Mucosa of descending colon (tissue), 3 donors: ENCODE results near the gene SCNM1. TPM values are rescaled to one million over a fixed set of nuclear protein-coding genes. Genes with fewer than 3 reads are reported as not detected.

ENCODE experiments used
- ATAC-seq: fragments of 200-7000 bp; cut with Tn5 transposase; one replicate; pipeline ENCODE4 v1.9.1; 2020; ENCODE audit warnings: mild to moderate bottlenecking, moderate library complexity
- DNase-seq, 3 donors: peaks; one replicate each; pipeline ENCODE4 v3.0.0-alpha.2; 2020
- H3K36me3 ChIP-seq: fragments of 200-600 bp; one replicate; pipeline ENCODE4 v1.8.0; 2021; ENCODE audit warnings: low read depth, mild to moderate bottlenecking
- H3K4me1 ChIP-seq: fragments of 200-600 bp; one replicate; pipeline ENCODE4 v1.8.0; 2021; ENCODE audit warnings: low read depth, mild to moderate bottlenecking
- H3K4me3 ChIP-seq: fragments of 200-600 bp; one replicate; pipeline ENCODE4 v1.8.0; 2021; ENCODE audit warnings: mild to moderate bottlenecking
- H3K9me3 ChIP-seq: fragments of 200-600 bp; one replicate; pipeline ENCODE4 v1.8.0; 2021; ENCODE audit warnings: mild to moderate bottlenecking
- intact Hi-C, 2 donors: fragments of 100-400 bp; cut with DNase I in 1 of 2; cut with micrococcal nuclease in 1 of 2; formaldehyde crosslinking; loops; one replicate each; pipeline versions ENCODE4 v1.11.0 to v1.11.1; 2022; cut with DNase I, micrococcal nuclease
- total RNA-seq, 3 donors: library from RNA; stranded (reverse); fragmentation: NEBNext Ultra II Directional in 2 of 3; extraction: Animal tissue kit (Norgen Biotek cat#: 25700) in 2 of 3; gene quantifications; one replicate each; pipeline versions ENCODE4 v1.2.1 to v1.2.4, GENCODE V29; 2021 to 2023
- TF ChIP-seq, protein P1 (sequence below): fragments of 200-600 bp; IDR thresholded peaks from one replicate; pipeline ENCODE4 v1.8.0; 2022; ENCODE audit warnings: antibody characterized with exemption, mild to moderate bottlenecking
- donor health status: DM: no; HTN: no; CAD: no; lungs with moderate emphysema.
- donor health status: DM: no; HTN: no; CAD: no.
- donor health status: DM: no; HTN: yes; CAD: no.

Gene SCNM1
- total RNA-seq, 3 donors from 2014 or later, result 27.9 to 37.8 (median 28.1) TPM

DNA sequence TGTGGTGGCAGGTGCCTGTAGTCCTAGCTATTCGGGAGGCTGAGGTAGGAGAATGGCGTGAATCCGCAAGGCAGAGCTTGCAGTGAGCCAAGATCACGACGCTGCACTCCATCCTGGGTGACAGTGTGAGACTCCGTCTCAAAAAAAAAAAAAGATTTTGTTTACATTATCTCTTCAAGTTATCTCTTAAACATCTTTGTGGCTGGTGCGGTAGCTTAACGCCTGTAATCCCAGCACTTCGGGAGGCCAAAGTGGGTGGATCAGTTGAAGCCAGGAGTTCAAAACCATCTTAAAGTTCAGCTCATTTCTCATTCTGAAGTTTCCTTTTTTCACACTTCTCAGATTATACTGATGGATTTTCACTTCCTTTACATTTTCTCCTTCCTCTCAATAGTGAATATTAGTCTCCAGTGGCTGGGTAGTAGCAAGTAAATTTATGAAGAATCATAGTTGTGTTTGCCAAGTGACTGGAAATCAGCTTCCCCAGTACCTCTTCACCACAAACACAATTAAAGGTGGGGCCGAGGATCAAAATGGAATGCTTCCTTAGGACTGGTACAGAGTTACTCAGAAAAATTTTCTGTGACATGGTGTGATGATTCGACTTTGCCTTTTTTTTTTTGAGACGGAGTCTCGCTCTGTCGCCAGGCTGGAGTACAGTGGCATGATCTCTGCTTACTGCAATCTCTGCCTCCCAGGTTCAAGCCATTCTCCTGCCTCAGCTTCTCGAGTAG, 46.2 kb downstream of the SCNM1 start:
- TF ChIP-seq, protein P1, sequence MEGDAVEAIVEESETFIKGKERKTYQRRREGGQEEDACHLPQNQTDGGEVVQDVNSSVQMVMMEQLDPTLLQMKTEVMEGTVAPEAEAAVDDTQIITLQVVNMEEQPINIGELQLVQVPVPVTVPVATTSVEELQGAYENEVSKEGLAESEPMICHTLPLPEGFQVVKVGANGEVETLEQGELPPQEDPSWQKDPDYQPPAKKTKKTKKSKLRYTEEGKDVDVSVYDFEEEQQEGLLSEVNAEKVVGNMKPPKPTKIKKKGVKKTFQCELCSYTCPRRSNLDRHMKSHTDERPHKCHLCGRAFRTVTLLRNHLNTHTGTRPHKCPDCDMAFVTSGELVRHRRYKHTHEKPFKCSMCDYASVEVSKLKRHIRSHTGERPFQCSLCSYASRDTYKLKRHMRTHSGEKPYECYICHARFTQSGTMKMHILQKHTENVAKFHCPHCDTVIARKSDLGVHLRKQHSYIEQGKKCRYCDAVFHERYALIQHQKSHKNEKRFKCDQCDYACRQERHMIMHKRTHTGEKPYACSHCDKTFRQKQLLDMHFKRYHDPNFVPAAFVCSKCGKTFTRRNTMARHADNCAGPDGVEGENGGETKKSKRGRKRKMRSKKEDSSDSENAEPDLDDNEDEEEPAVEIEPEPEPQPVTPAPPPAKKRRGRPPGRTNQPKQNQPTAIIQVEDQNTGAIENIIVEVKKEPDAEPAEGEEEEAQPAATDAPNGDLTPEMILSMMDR, result no peak
- no peaks in the 10 kb centered on the region for H3K4me1 ChIP-seq
- intact Hi-C loops, result no loop called here
- no peak for DNase-seq
- H3K36me3 ChIP-seq, result no peaks in the 10 kb centered on the region
- ATAC-seq, result no peak
- no peak overlapping the region for H3K4me3 ChIP-seq
- no peaks in the 10 kb centered on the region for H3K9me3 ChIP-seq

DNA sequence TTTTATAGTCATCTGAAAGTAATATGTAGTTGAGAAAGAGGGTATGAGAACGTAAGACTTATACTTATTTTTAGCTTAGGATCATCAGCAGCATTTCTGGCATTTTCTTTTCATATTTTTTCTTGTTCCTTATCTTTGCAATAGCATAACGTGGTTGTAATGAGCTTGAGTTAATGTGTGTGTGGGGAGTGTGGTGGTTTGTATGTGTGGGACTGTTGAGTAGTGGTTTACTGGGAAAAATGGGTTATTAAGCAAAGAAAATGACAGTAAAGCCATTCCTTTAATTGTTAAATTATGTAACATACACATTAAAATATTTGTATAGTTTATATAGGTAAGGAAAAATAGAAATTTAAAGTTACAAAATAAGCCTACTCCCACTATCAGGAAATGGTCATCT, 47.6 kb downstream of the SCNM1 start:
- DNase-seq (no peak), ATAC-seq (no peak)
- no peak overlapping the region for H3K4me3 ChIP-seq
- no peaks in the 10 kb centered on the region for H3K9me3 ChIP-seq
- no peaks in the 10 kb centered on the region for H3K4me1 ChIP-seq
- no peaks in the 10 kb centered on the region for H3K36me3 ChIP-seq
- TF ChIP-seq, protein P1, result no peak
- intact Hi-C loops, result no loop called here

Other genes starting within 250 kb of the SCNM1 start
- 10 to 100 TPM; 35.4 to 49.4 (median 42.8) TPM for gene SETDB1, start 239.8 kb upstream of the SCNM1 start, total RNA-seq
- gene CERS2, start 191.3 kb upstream of the SCNM1 start, total RNA-seq, result 100 to 1,000 TPM; 142 to 209 (median 186) TPM
- gene ANXA9, start 183.9 kb upstream of the SCNM1 start, total RNA-seq, result not detected
- 10 to 100 TPM; 44.5 to 52.0 (median 51.8) TPM for gene MINDY1, start 159.2 kb upstream of the SCNM1 start, total RNA-seq
- gene PRUNE1, start 157.7 kb upstream of the SCNM1 start, total RNA-seq, result 10 to 100 TPM; 21.3 to 27.5 (median 23.3) TPM
- gene BNIPL, start 129.6 kb upstream of the SCNM1 start, total RNA-seq, result 1 to 10 TPM in 1 of 3 donors, under 1 TPM in 2; 0.41 to 1.1 (median 0.63) TPM
- 1 to 10 TPM; 1.3 to 4.0 (median 1.3) TPM for gene C1orf56, start 118.4 kb upstream of the SCNM1 start, total RNA-seq
- gene CDC42SE1, start 106.5 kb upstream of the SCNM1 start, total RNA-seq, result 10 to 100 TPM; 69.2 to 78.5 (median 73.5) TPM
- 1 to 10 TPM in 1 of 3 donors, under 1 TPM in 2; 0.09 to 5.4 (median 0.65) TPM for gene MLLT11, start 105.7 kb upstream of the SCNM1 start, total RNA-seq
- gene GABPB2, start 95.4 kb upstream of the SCNM1 start, total RNA-seq, result 10 to 100 TPM; 15.1 to 18.7 (median 18.6) TPM
- 1 to 10 TPM; 1.9 to 9.3 (median 4.3) TPM for gene SEMA6C, start 19.5 kb upstream of the SCNM1 start, total RNA-seq
- 1 to 10 TPM; 1.3 to 2.8 (median 2.5) TPM for gene TNFAIP8L2, start 9.5 kb upstream of the SCNM1 start, total RNA-seq
- 10 to 100 TPM in 2 of 3 donors, 1 to 10 TPM in 1; 7.6 to 14.0 (median 10.0) TPM for gene LYSMD1, start 242 bp upstream of the SCNM1 start, total RNA-seq
- gene TMOD4, start 9.8 kb downstream of the SCNM1 start, total RNA-seq, result 1 to 10 TPM in 2 of 3 donors, not detected in 1; 1.0 to 2.5 TPM
- 10 to 100 TPM; 32.1 to 56.5 (median 35.3) TPM for gene VPS72, start 24.1 kb downstream of the SCNM1 start, total RNA-seq
- gene PIP5K1A, start 32.4 kb downstream of the SCNM1 start, total RNA-seq, result 10 to 100 TPM; 38.4 to 47.5 (median 39.2) TPM
- gene PSMD4, start 88.6 kb downstream of the SCNM1 start, total RNA-seq, result 100 to 1,000 TPM in 1 of 3 donors, 10 to 100 TPM in 2; 90.2 to 150 (median 95.1) TPM
- gene ZNF687, start 116.2 kb downstream of the SCNM1 start, total RNA-seq, result 10 to 100 TPM; 22.6 to 31.8 (median 29.7) TPM
- gene PI4KB, start 161.3 kb downstream of the SCNM1 start, total RNA-seq, result 10 to 100 TPM; 57.9 to 77.2 (median 58.9) TPM
- gene RFX5, start 181.1 kb downstream of the SCNM1 start, total RNA-seq, result 10 to 100 TPM; 20.5 to 45.3 (median 31.8) TPM
- gene SELENBP1, start 206.6 kb downstream of the SCNM1 start, total RNA-seq, result 1,000 to 10,000 TPM in 2 of 3 donors, 100 to 1,000 TPM in 1; 914 to 2,582 (median 1,654) TPM
- 100 to 1,000 TPM; 154 to 213 (median 193) TPM for gene PSMB4, start 233.4 kb downstream of the SCNM1 start, total RNA-seq